Uterine smooth muscle cell (primary cell): Measurements from ENCODE around the gene CTSH. TPM values are rescaled to one million over a fixed set of nuclear protein-coding genes. Genes with fewer than 3 reads are reported as not detected.

Source experiments
- total RNA-seq: library from RNA; depleted of rRNA; stranded (reverse); fragments of >200 nt; gene quantifications from 2 replicates; pipeline ENCODE4 v1.2.3, GENCODE V29; 2014

Gene CTSH
- total RNA-seq = 66.4 and 102 TPM in 2 replicates

GRCh38 chr15:78944669-78945407 lies at the start of gene CTSH:
TSS of gene CTSH (minus strand) at chr15:78945046. CDS start at chr15:78944981, 65 bp downstream.

DNA sequence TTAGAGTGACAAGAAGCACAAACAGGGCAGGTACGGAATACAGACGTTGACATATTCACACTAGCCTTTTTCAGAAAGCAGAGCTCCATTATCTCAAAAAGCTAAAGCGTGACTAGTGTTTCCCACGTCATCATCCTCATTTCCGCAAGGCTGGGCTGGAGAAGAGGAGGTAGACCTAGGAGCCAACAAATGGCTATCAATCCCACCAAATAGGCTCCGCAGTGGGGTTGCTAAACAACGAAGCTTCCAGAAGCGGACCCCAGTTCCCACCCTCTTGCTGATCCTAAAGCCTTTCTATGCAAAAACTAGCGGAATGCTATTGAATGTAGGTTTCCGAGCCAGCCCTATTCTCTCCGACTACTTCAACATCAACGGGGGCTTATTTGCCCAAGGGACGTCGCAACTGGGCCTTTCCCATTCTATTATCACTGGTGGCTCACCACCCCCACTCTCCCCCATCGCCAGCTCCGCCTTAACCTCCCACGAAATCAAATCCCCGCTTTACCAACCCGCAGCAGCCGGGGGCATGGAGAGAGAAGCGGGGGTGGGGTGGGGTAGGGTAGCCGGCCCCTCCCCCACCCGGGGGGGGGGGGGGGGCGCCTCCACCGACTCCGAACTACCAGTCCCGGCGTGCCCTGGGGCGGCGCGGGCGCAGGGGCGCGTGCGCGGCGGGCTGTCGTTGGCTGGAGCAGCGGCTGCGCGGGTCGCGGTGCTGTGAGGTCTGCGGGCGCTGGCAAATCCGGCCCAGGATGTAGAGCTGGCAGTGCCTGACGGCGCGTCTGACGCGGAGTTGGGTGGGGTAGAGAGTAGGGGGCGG lies 72.5 kb downstream of the CTSH start, which contains the start of gene MORF4L1:
Gene MORF4L1 (plus strand): TSS at position 736 of the 817 bp plus-strand sequence. CDS start 128 bp downstream, outside the sequence.

Other genes starting within 250 kb of the CTSH start
- gene ADAMTS7, start 133.6 kb downstream of the CTSH start, total RNA-seq = 1.2 and 2.2 TPM in 2 replicates
- gene MORF4L1, start 72.2 kb downstream of the CTSH start, total RNA-seq = 328 and 363 TPM in 2 replicates
- gene RASGRF1, start 145.7 kb upstream of the CTSH start, total RNA-seq = under 0.01 and 0.37 TPM in 2 replicates